ENCODE results near the gene ADRA2C.

DNA sequence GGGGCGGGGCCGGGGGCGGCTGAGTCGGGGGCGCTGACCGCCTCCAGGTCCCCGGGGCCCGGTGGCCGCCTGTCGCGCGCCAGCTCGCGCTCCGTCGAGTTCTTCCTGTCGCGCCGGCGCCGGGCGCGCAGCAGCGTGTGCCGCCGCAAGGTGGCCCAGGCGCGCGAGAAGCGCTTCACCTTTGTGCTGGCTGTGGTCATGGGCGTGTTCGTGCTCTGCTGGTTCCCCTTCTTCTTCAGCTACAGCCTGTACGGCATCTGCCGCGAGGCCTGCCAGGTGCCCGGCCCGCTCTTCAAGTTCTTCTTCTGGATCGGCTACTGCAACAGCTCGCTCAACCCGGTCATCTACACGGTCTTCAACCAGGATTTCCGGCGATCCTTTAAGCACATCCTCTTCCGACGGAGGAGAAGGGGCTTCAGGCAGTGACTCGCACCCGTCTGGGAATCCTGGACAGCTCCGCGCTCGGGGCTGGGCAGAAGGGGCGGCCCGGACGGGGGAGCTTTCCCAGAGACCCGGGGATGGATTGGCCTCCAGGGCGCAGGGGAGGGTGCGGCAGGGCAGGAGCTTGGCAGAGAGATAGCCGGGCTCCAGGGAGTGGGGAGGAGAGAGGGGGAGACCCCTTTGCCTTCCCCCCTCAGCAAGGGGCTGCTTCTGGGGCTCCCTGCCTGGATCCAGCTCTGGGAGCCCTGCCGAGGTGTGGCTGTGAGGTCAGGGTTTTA, 1.5 kb downstream of the ADRA2C start:
- peak in 1 of 2 experiments; percentile 48; a peak in 2 of 4 replicates for TF ChIP-seq CTCF (conservative IDR thresholded peaks at IDR 0.05; ENCODE audit: low read depth in 2 of 2)
- peak; percentile 19 for TF ChIP-seq EZH2 (IDR thresholded peaks at IDR 0.05; ENCODE audit: low read depth, unreplicated experiment)
- TF ChIP-seq POLR2AphosphoS5 (IDR thresholded peaks at IDR 0.05; ENCODE audit: low read depth) = no peak
- no peak for TF ChIP-seq CREB1 (CRISPR knock-in tag; IDR thresholded peaks at IDR 0.05; ENCODE audit: low read depth)

Data from GM23338 (cell line).